HEK293 (cell line): ENCODE measurements around the gene PHF23.

Experiments used
- GLIS1 ChIP-seq: fragments of 450-650 bp; formaldehyde crosslinking; IDR thresholded peaks from 2 replicates; pipeline ENCODE4 v1.5.1; 2016; ENCODE audit warnings: missing biosample characterization, missing genetic modification characterization
- OSR2 ChIP-seq: fragments of 450-650 bp; formaldehyde crosslinking; IDR thresholded peaks from 2 replicates; pipeline ENCODE4 v1.5.1; 2016; ENCODE audit warnings: missing biosample characterization, missing genetic modification characterization
- ZBTB48 ChIP-seq: fragments of 450-650 bp; formaldehyde crosslinking; IDR thresholded peaks from 2 replicates; pipeline ENCODE4 v1.5.1; 2016; ENCODE audit warnings: missing biosample characterization, missing genetic modification characterization
- ZFP3 ChIP-seq: fragments of 450-650 bp; formaldehyde crosslinking; IDR thresholded peaks from 2 replicates; pipeline ENCODE4 v1.5.1; 2016; ENCODE audit warnings: low read depth, missing biosample characterization, missing genetic modification characterization
- ZFP69B ChIP-seq: fragments of 450-650 bp; formaldehyde crosslinking; IDR thresholded peaks from 2 replicates; pipeline ENCODE4 v1.5.1; 2016; ENCODE audit warnings: missing biosample characterization, missing genetic modification characterization
- ZNF132 ChIP-seq: fragments of 450-650 bp; formaldehyde crosslinking; IDR thresholded peaks from 2 replicates; pipeline ENCODE4 v1.5.1; 2017; ENCODE audit warnings: missing biosample characterization, missing genetic modification characterization, borderline replicate concordance
- ZNF155 ChIP-seq: fragments of 450-650 bp; formaldehyde crosslinking; IDR thresholded peaks from 2 replicates; pipeline ENCODE4 v1.5.1; 2016; ENCODE audit warnings: missing biosample characterization, missing genetic modification characterization
- ZNF18 ChIP-seq: fragments of 450-650 bp; formaldehyde crosslinking; IDR thresholded peaks from 2 replicates; pipeline ENCODE4 v1.5.1; 2016; ENCODE audit warnings: missing biosample characterization, missing genetic modification characterization
- ZNF211 ChIP-seq: fragments of 450-650 bp; formaldehyde crosslinking; IDR thresholded peaks from 2 replicates; pipeline ENCODE4 v1.5.1; 2016; ENCODE audit warnings: low read depth, missing biosample characterization, missing genetic modification characterization
- ZNF221 ChIP-seq: fragments of 450-650 bp; formaldehyde crosslinking; IDR thresholded peaks from 2 replicates; pipeline ENCODE4 v1.5.1; 2017; ENCODE audit warnings: missing biosample characterization, missing genetic modification characterization, borderline replicate concordance
- ZNF26 ChIP-seq: fragments of 450-650 bp; formaldehyde crosslinking; IDR thresholded peaks from 2 replicates; pipeline ENCODE4 v1.5.1; 2016; ENCODE audit warnings: missing biosample characterization, missing genetic modification characterization
- ZNF280D ChIP-seq: fragments of 450-650 bp; formaldehyde crosslinking; IDR thresholded peaks from 2 replicates; pipeline ENCODE4 v1.5.1; 2016; ENCODE audit warnings: missing biosample characterization, missing genetic modification characterization
- ZNF426 ChIP-seq: fragments of 450-650 bp; formaldehyde crosslinking; IDR thresholded peaks from 2 replicates; pipeline ENCODE4 v1.5.1; 2017; ENCODE audit warnings: missing biosample characterization, missing genetic modification characterization, mild to moderate bottlenecking, inconsistent platforms, moderate library complexity
- ZNF660 ChIP-seq: fragments of 450-650 bp; IDR thresholded peaks from 2 replicates; pipeline ENCODE4 v1.5.1; 2018; ENCODE audit warnings: missing biosample characterization, mild to moderate bottlenecking, missing genetic modification characterization
- ZNF701 ChIP-seq: fragments of 450-650 bp; formaldehyde crosslinking; IDR thresholded peaks from 2 replicates; pipeline ENCODE4 v1.5.1; 2016; ENCODE audit warnings: missing biosample characterization, missing genetic modification characterization
- ZNF791 ChIP-seq: fragments of 450-650 bp; formaldehyde crosslinking; IDR thresholded peaks from 2 replicates; pipeline ENCODE4 v1.5.1; 2016; ENCODE audit warnings: missing biosample characterization, missing genetic modification characterization
- TF ChIP-seq, protein P1 (sequence below): fragments of 450-650 bp; formaldehyde crosslinking; IDR thresholded peaks from 2 replicates; pipeline ENCODE4 v1.5.1; 2016; ENCODE audit warnings: missing biosample characterization, missing genetic modification characterization, borderline replicate concordance
- TF ChIP-seq, protein P2 (sequence below): fragments of 450-650 bp; formaldehyde crosslinking; IDR thresholded peaks from 2 replicates; pipeline ENCODE4 v1.5.1; 2016; ENCODE audit warnings: missing biosample characterization, missing genetic modification characterization
- TF ChIP-seq, protein P3 (sequence below): fragments of 450-650 bp; formaldehyde crosslinking; IDR thresholded peaks from 2 replicates; pipeline ENCODE4 v1.5.0; 2017; ENCODE audit warnings: missing biosample characterization, missing genetic modification characterization, borderline replicate concordance

PHF23 gene

GRCh38 chr17:7239091-7240027 is at the start of gene PHF23 (continued):
- TF ChIP-seq, protein P1, sequence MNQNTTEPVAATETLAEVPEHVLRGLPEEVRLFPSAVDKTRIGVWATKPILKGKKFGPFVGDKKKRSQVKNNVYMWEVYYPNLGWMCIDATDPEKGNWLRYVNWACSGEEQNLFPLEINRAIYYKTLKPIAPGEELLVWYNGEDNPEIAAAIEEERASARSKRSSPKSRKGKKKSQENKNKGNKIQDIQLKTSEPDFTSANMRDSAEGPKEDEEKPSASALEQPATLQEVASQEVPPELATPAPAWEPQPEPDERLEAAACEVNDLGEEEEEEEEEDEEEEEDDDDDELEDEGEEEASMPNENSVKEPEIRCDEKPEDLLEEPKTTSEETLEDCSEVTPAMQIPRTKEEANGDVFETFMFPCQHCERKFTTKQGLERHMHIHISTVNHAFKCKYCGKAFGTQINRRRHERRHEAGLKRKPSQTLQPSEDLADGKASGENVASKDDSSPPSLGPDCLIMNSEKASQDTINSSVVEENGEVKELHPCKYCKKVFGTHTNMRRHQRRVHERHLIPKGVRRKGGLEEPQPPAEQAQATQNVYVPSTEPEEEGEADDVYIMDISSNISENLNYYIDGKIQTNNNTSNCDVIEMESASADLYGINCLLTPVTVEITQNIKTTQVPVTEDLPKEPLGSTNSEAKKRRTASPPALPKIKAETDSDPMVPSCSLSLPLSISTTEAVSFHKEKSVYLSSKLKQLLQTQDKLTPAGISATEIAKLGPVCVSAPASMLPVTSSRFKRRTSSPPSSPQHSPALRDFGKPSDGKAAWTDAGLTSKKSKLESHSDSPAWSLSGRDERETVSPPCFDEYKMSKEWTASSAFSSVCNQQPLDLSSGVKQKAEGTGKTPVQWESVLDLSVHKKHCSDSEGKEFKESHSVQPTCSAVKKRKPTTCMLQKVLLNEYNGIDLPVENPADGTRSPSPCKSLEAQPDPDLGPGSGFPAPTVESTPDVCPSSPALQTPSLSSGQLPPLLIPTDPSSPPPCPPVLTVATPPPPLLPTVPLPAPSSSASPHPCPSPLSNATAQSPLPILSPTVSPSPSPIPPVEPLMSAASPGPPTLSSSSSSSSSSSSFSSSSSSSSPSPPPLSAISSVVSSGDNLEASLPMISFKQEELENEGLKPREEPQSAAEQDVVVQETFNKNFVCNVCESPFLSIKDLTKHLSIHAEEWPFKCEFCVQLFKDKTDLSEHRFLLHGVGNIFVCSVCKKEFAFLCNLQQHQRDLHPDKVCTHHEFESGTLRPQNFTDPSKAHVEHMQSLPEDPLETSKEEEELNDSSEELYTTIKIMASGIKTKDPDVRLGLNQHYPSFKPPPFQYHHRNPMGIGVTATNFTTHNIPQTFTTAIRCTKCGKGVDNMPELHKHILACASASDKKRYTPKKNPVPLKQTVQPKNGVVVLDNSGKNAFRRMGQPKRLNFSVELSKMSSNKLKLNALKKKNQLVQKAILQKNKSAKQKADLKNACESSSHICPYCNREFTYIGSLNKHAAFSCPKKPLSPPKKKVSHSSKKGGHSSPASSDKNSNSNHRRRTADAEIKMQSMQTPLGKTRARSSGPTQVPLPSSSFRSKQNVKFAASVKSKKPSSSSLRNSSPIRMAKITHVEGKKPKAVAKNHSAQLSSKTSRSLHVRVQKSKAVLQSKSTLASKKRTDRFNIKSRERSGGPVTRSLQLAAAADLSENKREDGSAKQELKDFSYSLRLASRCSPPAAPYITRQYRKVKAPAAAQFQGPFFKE (tag by site-specific recombination), result 0 out of 2 replicates have a peak, but pooled peaks have one; percentile 65
- TF ChIP-seq ZFP3 (tag by site-specific recombination) (no peak), ZNF132 (no peak), ZNF701 (tag by site-specific recombination) (no peak), ZNF791 (tag by site-specific recombination) (no peak), ZNF280D (tag by site-specific recombination) (no peak), ZNF221 (tag by site-specific recombination) (no peak), ZNF211 (no peak), ZNF26 (no peak), ZNF18 (no peak), ZBTB48 (tag by site-specific recombination) (no peak), OSR2 (tag by site-specific recombination) (no peak), ZNF155 (tag by site-specific recombination) (no peak), ZNF426 (tag by site-specific recombination) (no peak), GLIS1 (tag by site-specific recombination) (peak; percentile 80), ZNF660 (tag by site-specific recombination) (no peak), ZFP69B (no peak)
- TF ChIP-seq, protein P2, sequence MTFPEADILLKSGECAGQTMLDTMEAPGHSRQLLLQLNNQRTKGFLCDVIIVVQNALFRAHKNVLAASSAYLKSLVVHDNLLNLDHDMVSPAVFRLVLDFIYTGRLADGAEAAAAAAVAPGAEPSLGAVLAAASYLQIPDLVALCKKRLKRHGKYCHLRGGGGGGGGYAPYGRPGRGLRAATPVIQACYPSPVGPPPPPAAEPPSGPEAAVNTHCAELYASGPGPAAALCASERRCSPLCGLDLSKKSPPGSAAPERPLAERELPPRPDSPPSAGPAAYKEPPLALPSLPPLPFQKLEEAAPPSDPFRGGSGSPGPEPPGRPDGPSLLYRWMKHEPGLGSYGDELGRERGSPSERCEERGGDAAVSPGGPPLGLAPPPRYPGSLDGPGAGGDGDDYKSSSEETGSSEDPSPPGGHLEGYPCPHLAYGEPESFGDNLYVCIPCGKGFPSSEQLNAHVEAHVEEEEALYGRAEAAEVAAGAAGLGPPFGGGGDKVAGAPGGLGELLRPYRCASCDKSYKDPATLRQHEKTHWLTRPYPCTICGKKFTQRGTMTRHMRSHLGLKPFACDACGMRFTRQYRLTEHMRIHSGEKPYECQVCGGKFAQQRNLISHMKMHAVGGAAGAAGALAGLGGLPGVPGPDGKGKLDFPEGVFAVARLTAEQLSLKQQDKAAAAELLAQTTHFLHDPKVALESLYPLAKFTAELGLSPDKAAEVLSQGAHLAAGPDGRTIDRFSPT (tag by site-specific recombination), result no peak
- TF ChIP-seq, protein P3, sequence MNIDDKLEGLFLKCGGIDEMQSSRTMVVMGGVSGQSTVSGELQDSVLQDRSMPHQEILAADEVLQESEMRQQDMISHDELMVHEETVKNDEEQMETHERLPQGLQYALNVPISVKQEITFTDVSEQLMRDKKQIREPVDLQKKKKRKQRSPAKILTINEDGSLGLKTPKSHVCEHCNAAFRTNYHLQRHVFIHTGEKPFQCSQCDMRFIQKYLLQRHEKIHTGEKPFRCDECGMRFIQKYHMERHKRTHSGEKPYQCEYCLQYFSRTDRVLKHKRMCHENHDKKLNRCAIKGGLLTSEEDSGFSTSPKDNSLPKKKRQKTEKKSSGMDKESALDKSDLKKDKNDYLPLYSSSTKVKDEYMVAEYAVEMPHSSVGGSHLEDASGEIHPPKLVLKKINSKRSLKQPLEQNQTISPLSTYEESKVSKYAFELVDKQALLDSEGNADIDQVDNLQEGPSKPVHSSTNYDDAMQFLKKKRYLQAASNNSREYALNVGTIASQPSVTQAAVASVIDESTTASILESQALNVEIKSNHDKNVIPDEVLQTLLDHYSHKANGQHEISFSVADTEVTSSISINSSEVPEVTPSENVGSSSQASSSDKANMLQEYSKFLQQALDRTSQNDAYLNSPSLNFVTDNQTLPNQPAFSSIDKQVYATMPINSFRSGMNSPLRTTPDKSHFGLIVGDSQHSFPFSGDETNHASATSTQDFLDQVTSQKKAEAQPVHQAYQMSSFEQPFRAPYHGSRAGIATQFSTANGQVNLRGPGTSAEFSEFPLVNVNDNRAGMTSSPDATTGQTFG, result no peak
